Nephron (organoid): ENCODE measurements around the gene KAZN.

Source experiments
- H3K27ac Mint-ChIP-seq, 3 experiments: 2 replicates each; pipeline ENCODE4 v1.8.0; 2020; ENCODE audit warnings: mixed read lengths in 3 of 3, mild to moderate bottlenecking in 2 of 3, moderate library complexity in 1 of 3
- H3K27me3 Mint-ChIP-seq: 2 replicates; pipeline ENCODE4 v1.8.0; 2021; ENCODE audit warnings: low read depth, mild to moderate bottlenecking, moderate library complexity, mixed read lengths
- H3K36me3 Mint-ChIP-seq: 2 replicates; pipeline ENCODE4 v1.8.0; 2020; ENCODE audit warnings: low read depth, mixed read lengths
- H3K4me1 Mint-ChIP-seq: 2 replicates; pipeline ENCODE4 v1.8.0; 2020; ENCODE audit warnings: mixed read lengths
- H3K4me3 Mint-ChIP-seq, 3 experiments: 2 replicates each; pipeline ENCODE4 v1.8.0; 2020; ENCODE audit warnings: mild to moderate bottlenecking in 3 of 3, mixed read lengths in 3 of 3, moderate library complexity in 2 of 3
- H3K9me3 Mint-ChIP-seq: 2 replicates; pipeline ENCODE4 v1.8.0; 2020; ENCODE audit warnings: mixed read lengths
- CTCF ChIP-seq, 3 experiments: fragments of 200-600 bp; sonication (generic); IDR thresholded peaks; one replicate each; pipeline ENCODE4 v1.5.0; 2021; ENCODE audit warnings: antibody characterized with exemption in 3 of 3; ENCODE audit not compliant: unreplicated experiment in 3 of 3

Gene KAZN

GRCh38 chr1:15051882-15052528 is 453.5 kb downstream of the KAZN start:
- no peak overlapping the region for H3K27ac Mint-ChIP-seq
- peaks cover 19% of the 10 kb centered on the region for H3K36me3 Mint-ChIP-seq
- no peaks in the 10 kb centered on the region for H3K27me3 Mint-ChIP-seq

GRCh38 chr1:15053153-15053552 is 454.7 kb downstream of the KAZN start:
- Mint-ChIP-seq H3K36me3 (peaks cover 29% of the 10 kb centered on the region), H3K4me3 (no peak overlapping the region), H3K4me1 (no peaks in the 10 kb centered on the region), H3K9me3 (no peaks in the 10 kb centered on the region), H3K27ac (no peak overlapping the region), H3K27me3 (no peaks in the 10 kb centered on the region)
- TF ChIP-seq CTCF (IDR thresholded peaks at IDR 0.05; ENCODE audit: unreplicated experiment in 3 of 3), result no peak

More at GRCh38 chr1:15051882-15052528, 453.5 kb downstream of the KAZN start:
- no peak for TF ChIP-seq CTCF (IDR thresholded peaks at IDR 0.05; ENCODE audit: unreplicated experiment in 3 of 3)
- Mint-ChIP-seq H3K4me3 (no peak overlapping the region), H3K9me3 (no peaks in the 10 kb centered on the region), H3K4me1 (no peaks in the 10 kb centered on the region)

- Mint-ChIP-seq H3K9me3 (no peaks in the 10 kb centered on the region), H3K36me3 (peaks cover 48% of the 10 kb centered on the region), H3K27ac (no peak overlapping the region), H3K27me3 (no peaks in the 10 kb centered on the region), H3K4me1 (no peaks in the 10 kb centered on the region), H3K4me3 (no peak overlapping the region)
- no peak for TF ChIP-seq CTCF (IDR thresholded peaks at IDR 0.05; ENCODE audit: unreplicated experiment in 3 of 3)
Measured at GRCh38 chr1:15055736-15056415, 457.4 kb downstream of the KAZN start.

- no peaks in the 10 kb centered on the region for H3K27me3 Mint-ChIP-seq
- H3K9me3 Mint-ChIP-seq, result no peaks in the 10 kb centered on the region
- H3K4me3 Mint-ChIP-seq, result no peak overlapping the region
- H3K27ac Mint-ChIP-seq, result no peak overlapping the region
- TF ChIP-seq CTCF (IDR thresholded peaks at IDR 0.05; ENCODE audit: unreplicated experiment in 3 of 3), result no peak
- H3K4me1 Mint-ChIP-seq, result no peaks in the 10 kb centered on the region
- peaks cover 51% of the 10 kb centered on the region for H3K36me3 Mint-ChIP-seq
Measured at GRCh38 chr1:15056515-15057285, 458.2 kb downstream of the KAZN start.

- H3K36me3 Mint-ChIP-seq, result peaks cover 56% of the 10 kb centered on the region
- peaks cover 2% of the 10 kb centered on the region for H3K9me3 Mint-ChIP-seq
- TF ChIP-seq CTCF (IDR thresholded peaks at IDR 0.05; ENCODE audit: unreplicated experiment in 3 of 3), result no peak
- H3K27me3 Mint-ChIP-seq, result no peaks in the 10 kb centered on the region
- no peak overlapping the region for H3K27ac Mint-ChIP-seq
- H3K4me1 Mint-ChIP-seq, result no peaks in the 10 kb centered on the region
- no peak overlapping the region for H3K4me3 Mint-ChIP-seq
Measured at GRCh38 chr1:15057834-15058233, 459.3 kb downstream of the KAZN start.
